Rectal smooth muscle tissue (tissue), 1 donor: Measurements from ENCODE around the gene PRMT1.

Source experiments
- H3K27ac ChIP-seq: one replicate; pipeline ENCODE4 v1.7.0; 2013; ENCODE audit warnings: low read depth, low read length, inconsistent platforms
- H3K27me3 ChIP-seq: one replicate; pipeline ENCODE4 v1.7.0; 2013; ENCODE audit warnings: low read length; ENCODE audit not compliant: control insufficient read depth, insufficient read depth
- H3K36me3 ChIP-seq: one replicate; pipeline ENCODE4 v1.7.0; 2013; ENCODE audit warnings: low read length; ENCODE audit not compliant: control insufficient read depth, insufficient read depth
- H3K4me1 ChIP-seq: one replicate; pipeline ENCODE4 v1.7.0; 2013; ENCODE audit warnings: low read length; ENCODE audit not compliant: control insufficient read depth, insufficient read depth
- H3K4me3 ChIP-seq: one replicate; pipeline ENCODE4 v1.7.0; 2013; ENCODE audit warnings: low read length
- H3K9ac ChIP-seq: one replicate; pipeline ENCODE4 v1.7.0; 2013; ENCODE audit warnings: low read length

Gene PRMT1

DNA sequence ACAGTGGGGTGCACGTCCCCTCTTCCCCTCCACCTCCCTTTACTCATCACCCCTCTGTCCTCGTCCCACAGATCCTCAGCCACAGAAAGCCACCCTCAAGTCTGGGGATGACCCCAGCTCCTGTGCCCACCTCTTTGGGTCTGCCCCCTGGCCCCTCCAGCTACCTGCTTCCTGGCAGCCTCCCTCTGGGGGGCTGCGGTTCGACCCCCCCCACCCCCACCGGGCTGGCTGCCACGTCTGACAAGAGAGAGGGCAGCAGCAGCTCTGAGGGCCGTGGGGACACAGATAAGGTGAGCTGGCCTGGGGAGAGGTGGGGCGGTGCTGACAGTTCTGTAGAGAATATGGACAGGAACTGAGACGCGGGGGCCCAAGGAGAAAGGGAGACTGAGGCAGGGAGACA, 22.5 kb upstream of the PRMT1 start:
- H3K9ac ChIP-seq = no peak overlapping the region
- peaks cover 46% of the 10 kb centered on the region for H3K36me3 ChIP-seq
- no peaks in the 10 kb centered on the region for H3K4me1 ChIP-seq
- H3K4me3 ChIP-seq = no peak overlapping the region
- no peaks in the 10 kb centered on the region for H3K27me3 ChIP-seq
- H3K27ac ChIP-seq = no peak overlapping the region

GRCh38 chr19:49655570-49656455, 21.3 kb upstream of the PRMT1 start:
- Histone ChIP-seq H3K27ac (no peak overlapping the region), H3K4me1 (no peaks in the 10 kb centered on the region), H3K27me3 (no peaks in the 10 kb centered on the region), H3K36me3 (peaks cover 48% of the 10 kb centered on the region), H3K4me3 (no peak overlapping the region), H3K9ac (no peak overlapping the region)

DNA sequence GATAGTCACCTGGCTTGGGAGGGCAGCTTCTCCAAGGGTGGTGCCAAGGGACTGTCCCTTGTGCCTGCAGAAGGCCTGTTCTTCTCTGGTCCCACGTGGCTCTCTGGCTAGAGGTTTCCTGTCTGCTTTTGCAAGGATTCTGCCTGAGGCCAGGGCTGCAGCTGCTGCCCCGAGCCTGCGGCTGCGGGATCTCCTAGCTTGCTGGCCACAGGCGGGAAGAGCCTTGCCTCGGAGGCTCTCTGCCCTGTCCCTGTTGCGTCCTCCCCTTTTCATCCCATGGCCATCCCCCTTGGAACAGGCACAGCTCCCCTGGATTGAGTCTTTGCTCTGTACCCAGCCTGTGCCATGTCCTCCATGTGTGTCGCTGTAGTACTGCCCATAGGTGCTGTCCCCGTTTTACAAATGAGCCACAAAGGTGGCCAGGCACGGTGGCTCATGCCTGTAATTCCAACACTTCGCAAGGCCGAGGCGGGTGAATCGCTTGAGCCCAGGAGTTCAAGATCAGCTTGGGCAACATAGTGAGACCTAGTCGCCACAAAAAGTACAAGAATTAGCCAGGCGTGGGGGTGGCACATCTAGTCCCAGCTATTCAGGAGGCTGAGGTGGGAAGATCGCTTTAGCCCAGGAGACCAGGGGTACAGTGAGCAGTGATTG, 20.5 kb upstream of the PRMT1 start:
- H3K36me3 ChIP-seq = peaks cover 51% of the 10 kb centered on the region
- no peaks in the 10 kb centered on the region for H3K27me3 ChIP-seq
- no peak overlapping the region for H3K9ac ChIP-seq
- no peaks in the 10 kb centered on the region for H3K4me1 ChIP-seq
- no peak overlapping the region for H3K27ac ChIP-seq
- no peak overlapping the region for H3K4me3 ChIP-seq

- no peaks in the 10 kb centered on the region for H3K4me1 ChIP-seq
- H3K27ac ChIP-seq = no peak overlapping the region
- no peak overlapping the region for H3K9ac ChIP-seq
- H3K27me3 ChIP-seq = no peaks in the 10 kb centered on the region
- no peak overlapping the region for H3K4me3 ChIP-seq
- peaks cover 52% of the 10 kb centered on the region for H3K36me3 ChIP-seq
Observed at GRCh38 chr19:49657493-49658138, 19.5 kb upstream of the PRMT1 start.

GRCh38 chr19:49658139-49658517, 18.9 kb upstream of the PRMT1 start:
- peaks cover 50% of the 10 kb centered on the region for H3K36me3 ChIP-seq

DNA sequence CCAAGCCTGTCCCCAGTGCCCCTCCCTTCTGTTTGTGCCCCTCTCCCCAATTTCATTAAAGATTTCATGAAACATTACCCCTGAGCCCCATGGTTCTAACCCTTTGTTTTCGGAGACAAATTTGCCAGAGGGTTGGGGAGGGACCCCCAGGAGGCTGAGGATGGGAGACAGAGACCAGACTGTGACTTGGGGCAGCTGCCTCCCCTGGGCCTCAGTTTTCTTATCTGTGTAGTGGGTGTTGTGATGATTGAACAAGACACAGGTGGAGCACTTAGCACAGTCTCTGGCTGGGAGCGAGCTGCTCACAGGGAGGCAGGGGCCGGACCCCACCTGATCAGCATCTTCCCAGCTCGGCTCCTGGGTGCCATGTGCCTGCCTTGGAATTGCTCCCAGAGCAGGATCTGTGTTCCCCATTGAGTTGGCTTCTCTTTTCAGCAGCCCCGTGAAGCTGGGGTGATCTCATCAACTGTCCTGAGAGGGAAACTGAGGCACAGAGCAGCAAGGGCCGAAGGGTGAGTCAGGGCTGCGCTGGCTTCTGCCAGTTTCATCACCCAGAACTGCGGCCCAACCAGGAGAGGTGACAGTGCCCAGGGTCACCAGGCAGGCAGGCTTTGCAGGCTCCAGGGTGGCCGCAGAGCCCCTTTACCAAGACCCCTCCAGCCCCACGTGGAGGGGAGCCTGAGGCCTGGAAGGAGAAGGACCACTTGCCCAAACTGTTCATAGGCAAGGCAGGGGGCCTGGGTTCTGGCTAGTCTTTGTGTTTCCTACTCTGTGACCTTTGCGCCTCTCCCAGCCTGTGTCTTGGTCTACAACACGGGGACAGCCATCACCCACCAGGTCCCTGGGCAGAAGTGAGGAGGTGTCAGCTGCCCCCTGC, 18.3 kb upstream of the PRMT1 start:
- no peak overlapping the region for H3K9ac ChIP-seq

More at GRCh38 chr19:49658139-49658517, 18.9 kb upstream of the PRMT1 start:
- H3K27me3 ChIP-seq = no peaks in the 10 kb centered on the region
- no peaks in the 10 kb centered on the region for H3K4me1 ChIP-seq
- no peak overlapping the region for H3K4me3 ChIP-seq
- H3K27ac ChIP-seq = no peak overlapping the region
- H3K9ac ChIP-seq = no peak overlapping the region

DNA sequence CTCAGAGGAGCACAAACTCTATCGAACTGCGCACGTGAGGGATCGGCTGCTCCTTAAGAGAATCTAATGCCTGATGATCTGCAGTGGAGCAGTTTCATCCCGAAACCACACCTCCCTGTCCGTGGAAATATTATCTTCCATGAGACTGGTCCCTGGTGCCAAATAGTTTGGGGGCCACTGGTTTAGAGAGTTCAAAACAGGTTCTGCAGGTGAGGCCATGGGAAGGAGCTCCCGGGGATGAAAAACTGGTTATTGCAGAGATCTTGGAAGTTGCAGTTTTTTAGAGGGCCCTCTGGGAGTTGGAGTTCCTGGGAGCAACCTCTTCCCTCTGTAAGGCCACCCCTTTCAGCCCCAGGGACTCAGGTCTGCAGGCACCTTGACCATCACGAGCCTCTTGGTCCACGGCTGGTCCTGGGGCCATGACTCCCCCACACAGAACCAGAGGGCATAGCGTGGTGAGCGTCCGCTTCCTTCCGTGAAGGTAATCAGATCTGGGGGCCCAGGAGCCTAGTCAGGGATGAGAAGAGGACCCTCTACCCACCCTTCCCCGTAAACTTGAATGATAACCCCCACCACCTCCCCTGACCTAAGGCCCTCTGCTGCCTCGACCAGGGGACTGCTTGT, 16.6 kb upstream of the PRMT1 start:
- Histone ChIP-seq H3K27ac (no peak overlapping the region), H3K36me3 (peaks cover 37% of the 10 kb centered on the region), H3K4me3 (no peak overlapping the region), H3K9ac (no peak overlapping the region), H3K27me3 (no peaks in the 10 kb centered on the region), H3K4me1 (no peaks in the 10 kb centered on the region)

More for the DNA sequence above, 18.3 kb upstream of the PRMT1 start:
- Histone ChIP-seq H3K27ac (no peak overlapping the region), H3K4me1 (no peaks in the 10 kb centered on the region), H3K4me3 (no peak overlapping the region), H3K36me3 (peaks cover 47% of the 10 kb centered on the region), H3K27me3 (no peaks in the 10 kb centered on the region)

- Histone ChIP-seq H3K36me3 (peaks cover 27% of the 10 kb centered on the region), H3K27ac (no peak overlapping the region)
Observed at GRCh38 chr19:49662011-49662410, 15.1 kb upstream of the PRMT1 start.

DNA sequence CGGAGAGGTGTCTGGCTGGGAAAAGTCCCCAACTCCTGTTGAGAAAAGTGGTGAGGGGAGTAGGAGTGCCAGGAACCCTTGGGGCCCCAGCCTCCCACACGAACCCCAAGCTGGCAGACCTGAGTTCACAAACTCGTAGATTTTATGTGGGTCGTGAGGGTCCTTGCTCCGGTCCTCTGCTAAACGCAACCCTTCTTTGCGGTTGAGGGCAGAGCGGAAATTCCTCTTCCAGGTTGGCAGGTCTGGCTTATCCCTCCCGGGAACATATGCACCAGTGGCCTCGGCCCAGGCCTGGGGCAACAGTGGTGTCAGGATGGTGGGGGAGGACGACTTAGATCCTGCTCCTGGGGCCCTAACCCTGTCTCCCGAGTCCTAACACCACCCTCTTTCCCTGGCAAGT, 13.8 kb upstream of the PRMT1 start:
- H3K4me1 ChIP-seq = peaks cover 5% of the 10 kb centered on the region
- H3K36me3 ChIP-seq = peaks cover 19% of the 10 kb centered on the region
- no peak overlapping the region for H3K27ac ChIP-seq
- H3K4me3 ChIP-seq = no peak overlapping the region
- no peaks in the 10 kb centered on the region for H3K27me3 ChIP-seq
- no peak overlapping the region for H3K9ac ChIP-seq

More at GRCh38 chr19:49662011-49662410, 15.1 kb upstream of the PRMT1 start:
- no peaks in the 10 kb centered on the region for H3K27me3 ChIP-seq
- H3K4me3 ChIP-seq = no peak overlapping the region
- H3K4me1 ChIP-seq = peaks cover 5% of the 10 kb centered on the region
- H3K9ac ChIP-seq = no peak overlapping the region

- no peaks in the 10 kb centered on the region for H3K27me3 ChIP-seq
- peaks cover 13% of the 10 kb centered on the region for H3K36me3 ChIP-seq
- H3K27ac ChIP-seq = peak overlapping the region; percentile 82
- H3K4me1 ChIP-seq = peaks cover 5% of the 10 kb centered on the region
- peak overlapping the region; percentile 82 for H3K4me3 ChIP-seq
- peak overlapping the region; percentile 73 for H3K9ac ChIP-seq
Observed at GRCh38 chr19:49664171-49665035, 12.7 kb upstream of the PRMT1 start.

- H3K27ac ChIP-seq = peak overlapping the region; percentile 82
- H3K4me1 ChIP-seq = peaks cover 5% of the 10 kb centered on the region
- H3K9ac ChIP-seq = peak overlapping the region; percentile 73
Observed at GRCh38 chr19:49665036-49665350, 12.1 kb upstream of the PRMT1 start.

More at GRCh38 chr19:49665036-49665350, 12.1 kb upstream of the PRMT1 start:
- Histone ChIP-seq H3K27me3 (no peaks in the 10 kb centered on the region), H3K4me3 (peak overlapping the region; percentile 82), H3K36me3 (peaks cover 13% of the 10 kb centered on the region)
